GM10266 (cell line): Measurements from ENCODE around the gene FAM111B.
"Not testable (repeated sequence)": the region's sequence is repeated elsewhere in the genome, so short reads cannot be mapped to it uniquely, and the experiment has no call there.

ENCODE experiments used
- DNase-seq: peaks from one replicate; pipeline ENCODE4 v3.0.0; 2012; ENCODE audit errors: extremely low spot score
- TF ChIP-seq, protein P1 (sequence below): IDR thresholded peaks from 2 replicates; pipeline ENCODE4 v1.5.1; 2012; ENCODE audit warnings: mild to moderate bottlenecking, low read depth; ENCODE audit not compliant: control insufficient read depth, insufficient read depth; ENCODE audit errors: missing control alignments

Gene FAM111B

DNA sequence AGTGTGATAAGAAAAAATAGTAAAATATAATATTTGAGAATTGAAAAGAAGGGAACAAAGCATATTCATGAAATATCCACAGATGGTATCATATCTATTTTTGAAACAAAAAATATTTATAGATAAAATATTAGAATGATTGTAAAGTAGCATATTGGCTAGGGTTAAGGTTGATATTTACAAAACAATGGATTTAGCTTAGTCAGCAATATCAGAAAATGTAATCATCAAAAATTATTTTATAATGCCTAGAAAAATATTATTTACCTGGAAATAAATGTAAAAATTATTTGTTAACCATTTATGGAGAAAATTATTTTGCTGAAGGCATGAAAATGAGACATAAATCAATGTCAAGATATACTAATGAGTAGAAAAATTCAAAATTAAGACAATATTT is 12.8 kb downstream of the FAM111B start:
- TF ChIP-seq, protein P1, sequence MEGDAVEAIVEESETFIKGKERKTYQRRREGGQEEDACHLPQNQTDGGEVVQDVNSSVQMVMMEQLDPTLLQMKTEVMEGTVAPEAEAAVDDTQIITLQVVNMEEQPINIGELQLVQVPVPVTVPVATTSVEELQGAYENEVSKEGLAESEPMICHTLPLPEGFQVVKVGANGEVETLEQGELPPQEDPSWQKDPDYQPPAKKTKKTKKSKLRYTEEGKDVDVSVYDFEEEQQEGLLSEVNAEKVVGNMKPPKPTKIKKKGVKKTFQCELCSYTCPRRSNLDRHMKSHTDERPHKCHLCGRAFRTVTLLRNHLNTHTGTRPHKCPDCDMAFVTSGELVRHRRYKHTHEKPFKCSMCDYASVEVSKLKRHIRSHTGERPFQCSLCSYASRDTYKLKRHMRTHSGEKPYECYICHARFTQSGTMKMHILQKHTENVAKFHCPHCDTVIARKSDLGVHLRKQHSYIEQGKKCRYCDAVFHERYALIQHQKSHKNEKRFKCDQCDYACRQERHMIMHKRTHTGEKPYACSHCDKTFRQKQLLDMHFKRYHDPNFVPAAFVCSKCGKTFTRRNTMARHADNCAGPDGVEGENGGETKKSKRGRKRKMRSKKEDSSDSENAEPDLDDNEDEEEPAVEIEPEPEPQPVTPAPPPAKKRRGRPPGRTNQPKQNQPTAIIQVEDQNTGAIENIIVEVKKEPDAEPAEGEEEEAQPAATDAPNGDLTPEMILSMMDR: no peak
- no peak for DNase-seq

DNA sequence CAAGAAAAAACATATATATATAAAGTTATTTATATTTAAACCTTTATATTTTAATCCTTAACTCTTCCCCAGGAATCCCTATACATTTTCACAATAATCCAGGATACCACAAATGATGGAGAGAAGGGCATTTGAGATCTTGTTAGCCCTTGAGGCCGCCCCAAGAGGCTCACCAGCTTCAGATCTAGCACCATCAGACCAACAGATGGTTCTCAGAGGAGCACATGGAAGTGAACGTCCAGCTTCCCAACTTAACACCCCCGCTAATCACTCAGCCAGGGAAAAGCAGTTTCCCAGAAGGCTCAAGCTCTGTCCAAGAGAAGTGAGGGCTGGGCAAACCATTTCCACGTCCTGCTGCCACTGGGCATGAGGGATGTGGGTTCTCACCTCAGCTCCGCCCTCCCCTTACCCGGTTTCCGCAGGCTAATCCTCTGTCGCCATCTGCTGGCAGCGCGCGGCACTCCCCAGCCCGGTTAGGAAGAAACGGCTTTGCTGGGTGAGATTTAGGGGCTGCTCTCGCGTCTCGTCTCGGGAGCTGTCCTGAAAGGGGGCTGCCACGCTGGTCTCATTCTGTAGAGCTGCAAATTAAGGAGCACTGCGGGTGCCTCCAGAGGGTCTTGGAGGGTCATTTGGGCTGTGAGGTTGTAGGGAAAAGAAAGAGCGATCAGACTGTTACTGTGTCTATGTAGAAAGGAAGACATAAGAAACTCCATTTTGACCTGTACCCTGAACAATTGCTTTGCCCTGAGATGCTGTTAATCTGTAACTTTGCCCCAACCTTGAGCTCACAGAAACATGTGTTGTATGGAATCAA is 28.8 kb downstream of the FAM111B start:
- peak; percentile 78 for DNase-seq

DNA sequence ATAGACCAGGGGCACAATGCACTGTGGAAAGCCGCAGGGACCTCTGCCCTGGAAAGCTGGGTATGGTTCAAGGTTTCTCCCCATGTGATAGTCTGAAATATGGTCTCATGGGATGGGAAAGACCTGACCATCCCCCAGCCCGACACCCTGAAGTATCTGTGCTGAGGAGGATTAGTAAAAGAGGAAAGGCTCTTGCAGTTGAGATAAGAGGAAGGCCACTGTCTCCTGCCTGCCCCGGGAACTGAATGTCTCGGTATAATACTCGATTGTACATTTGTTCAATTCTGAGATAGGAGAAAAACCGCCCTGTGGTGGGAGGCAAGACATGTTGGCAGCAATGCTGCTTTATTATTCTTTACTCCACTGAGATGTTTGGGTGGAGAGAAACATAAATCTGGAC is 29.5 kb downstream of the FAM111B start:
- not testable (repeated sequence) for DNase-seq

More for the DNA sequence above, 28.8 kb downstream of the FAM111B start:
- TF ChIP-seq, protein P1: peak; percentile 99

DNA sequence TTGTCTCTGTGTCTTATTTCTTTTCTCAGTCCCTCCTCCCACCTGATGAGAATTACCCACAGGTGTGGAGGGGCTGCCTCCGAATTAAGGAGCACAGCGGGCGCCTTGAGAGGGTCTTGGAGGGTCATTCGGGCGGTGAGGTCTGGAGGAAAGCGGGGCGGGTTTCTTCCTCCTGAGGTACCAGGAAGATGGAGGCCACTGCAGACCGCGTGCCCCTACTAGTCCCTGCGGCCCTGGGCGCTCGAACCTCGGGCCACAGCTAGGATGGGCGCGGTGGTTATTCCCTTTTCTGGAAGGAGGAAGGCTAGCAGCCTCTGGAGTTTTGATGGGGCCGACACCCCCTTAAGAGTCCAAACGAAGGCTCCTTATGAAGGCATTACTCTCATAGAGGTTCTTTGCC is 30.2 kb downstream of the FAM111B start:
- DNase-seq: no peak
- TF ChIP-seq, protein P1: no peak

DNA sequence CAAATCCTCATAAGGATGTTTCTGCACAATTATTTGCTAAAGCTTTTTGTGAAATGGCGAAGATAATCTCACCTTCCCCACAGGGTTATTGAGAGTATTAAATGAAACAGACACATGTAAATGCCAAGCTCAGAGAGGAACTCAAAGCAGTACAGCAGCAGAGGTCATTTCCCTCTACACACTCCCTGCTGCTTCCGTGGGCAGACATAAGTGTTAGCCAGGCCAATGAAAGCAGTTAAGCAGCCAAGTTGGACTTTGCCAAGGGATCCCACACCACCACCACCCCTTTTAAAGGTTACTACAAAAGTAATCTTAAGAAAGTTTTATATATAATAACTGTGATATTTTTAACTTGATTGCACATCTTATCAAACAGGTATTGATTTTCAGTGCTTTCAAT is 31.6 kb downstream of the FAM111B start:
- no peak for DNase-seq
- TF ChIP-seq, protein P1: no peak

DNA sequence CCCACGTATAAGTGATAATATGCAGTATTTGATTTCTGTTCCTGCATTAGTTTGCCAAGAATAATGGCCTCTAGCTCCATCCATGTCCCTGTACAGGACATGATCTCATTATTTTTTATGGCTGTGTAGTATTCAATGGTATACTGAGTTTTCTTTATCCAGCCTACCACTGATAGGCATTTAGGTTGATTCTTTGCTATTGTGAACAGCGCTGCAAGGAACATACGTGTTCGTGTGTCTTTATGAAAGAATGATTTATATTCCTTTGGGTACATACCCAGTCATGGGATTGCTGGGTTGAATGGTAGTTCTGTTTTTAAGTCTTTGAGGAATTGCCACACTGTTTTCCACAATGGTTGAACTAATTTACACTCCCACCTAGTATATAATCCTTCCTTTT is 34.2 kb downstream of the FAM111B start:
- no peak for DNase-seq
- TF ChIP-seq, protein P1: no peak

DNA sequence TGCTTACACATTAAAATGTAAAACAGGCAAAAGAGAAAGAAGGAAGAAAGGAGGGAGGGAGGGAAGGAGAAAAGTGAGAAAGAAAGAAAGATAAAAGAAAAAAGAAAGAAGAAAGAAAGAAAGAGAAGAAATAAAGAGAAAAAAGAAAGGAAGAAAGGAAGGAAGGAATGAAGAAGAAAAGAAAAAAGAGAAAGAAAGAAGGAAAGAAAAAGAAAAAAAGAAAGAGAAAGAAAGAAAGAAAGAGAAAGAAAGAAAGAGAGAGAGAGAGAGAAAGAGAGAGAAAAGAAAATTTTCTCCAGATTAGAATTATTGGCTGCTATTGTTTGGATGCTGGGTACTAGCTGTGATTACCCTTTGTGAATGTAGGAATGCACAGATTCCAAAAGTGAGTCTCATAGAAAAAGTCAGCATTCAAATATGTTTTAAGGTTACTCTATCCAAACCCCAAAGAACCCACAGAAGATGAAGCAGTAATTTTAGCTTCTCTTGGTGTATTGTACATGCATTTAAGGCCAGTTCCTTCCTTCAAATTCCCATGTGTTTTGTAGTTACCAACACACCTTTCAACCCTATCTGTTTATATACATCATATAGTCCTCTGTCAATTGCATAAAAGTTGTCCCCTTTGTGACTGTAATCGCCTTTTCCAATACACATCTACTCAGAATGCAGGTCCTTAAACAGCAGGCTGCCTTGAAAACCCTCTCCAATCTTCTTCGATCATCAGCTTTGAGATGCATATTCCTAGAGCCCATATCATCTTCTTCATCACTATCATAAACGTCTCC is 34.8 kb downstream of the FAM111B start:
- TF ChIP-seq, protein P1: no peak
- no peak for DNase-seq
